SH-SY5Y (cell line): ENCODE results near the gene CDKL5.

Experiments used
- GATA2 ChIP-seq: IDR thresholded peaks from 2 replicates; pipeline ENCODE4 v1.6.1; 2011; ENCODE audit warnings: mild to moderate bottlenecking, low read depth, low read length
- GATA3 ChIP-seq: IDR thresholded peaks from 2 replicates; pipeline ENCODE4 v1.6.1; 2011; ENCODE audit warnings: low read depth, mild to moderate bottlenecking, low read length, moderate library complexity

GRCh38 chrX:18468599-18468998, 43.2 kb downstream of the CDKL5 start:
- TF ChIP-seq GATA3 (no peak), GATA2 (no peak)
